ENCODE data around the gene PRKAG2. TPM values are rescaled to one million over a fixed set of nuclear protein-coding genes. Genes with fewer than 3 reads are reported as not detected.
"Not testable (repeated sequence)": the region's sequence is repeated elsewhere in the genome, so short reads cannot be mapped to it uniquely, and the experiment has no call there.

The PRKAG2 gene
- total and polyA plus RNA-seq, 2 donors, result 37.9 to 71.6 TPM

GRCh38 chr7:151851782-151852181 is 25.1 kb downstream of the PRKAG2 start:
- Histone ChIP-seq H3K36me3 (ENCODE audit: insufficient read depth) (no peaks in the 10 kb centered on the region), H3K27ac (ENCODE audit: low read depth) (no peak overlapping the region), H3K4me3 (ENCODE audit: low read depth, low read length) (no peak overlapping the region), H3K4me1 (ENCODE audit: insufficient read depth) (no peaks in the 10 kb centered on the region)
- no peak for DNase-seq (ENCODE audit: extremely low spot score)
- 47% methylated on average over 13 of the region's 13 CpGs for WGBS

GRCh38 chr7:151851145-151851751 is 25.7 kb downstream of the PRKAG2 start:
- Histone ChIP-seq H3K4me1 (ENCODE audit: insufficient read depth) (no peaks in the 10 kb centered on the region), H3K36me3 (ENCODE audit: insufficient read depth) (no peaks in the 10 kb centered on the region), H3K27ac (ENCODE audit: low read depth) (no peak overlapping the region), H3K4me3 (ENCODE audit: low read depth, low read length) (no peak overlapping the region)
- DNase-seq (ENCODE audit: extremely low spot score), result no peak
- 71% methylated on average over 16 of the region's 16 CpGs for WGBS

GRCh38 chr7:151850491-151851124 is 26.3 kb downstream of the PRKAG2 start:
- 86% methylated on average over 19 of the region's 19 CpGs for WGBS
- no peak overlapping the region for H3K27ac ChIP-seq (ENCODE audit: low read depth)
- DNase-seq (ENCODE audit: extremely low spot score), result no peak
- no peak overlapping the region for H3K4me3 ChIP-seq (ENCODE audit: low read depth, low read length)
- H3K4me1 ChIP-seq (ENCODE audit: insufficient read depth), result no peaks in the 10 kb centered on the region
- H3K36me3 ChIP-seq (ENCODE audit: insufficient read depth), result no peaks in the 10 kb centered on the region

GRCh38 chr7:151849879-151850260 is 27.0 kb downstream of the PRKAG2 start:
- DNase-seq (ENCODE audit: extremely low spot score), result no peak
- H3K4me3 ChIP-seq (ENCODE audit: low read depth, low read length), result no peak overlapping the region
- no peak overlapping the region for H3K27ac ChIP-seq (ENCODE audit: low read depth)
- WGBS, result 97% methylated on average over 13 of the region's 13 CpGs
- H3K4me1 ChIP-seq (ENCODE audit: insufficient read depth), result no peaks in the 10 kb centered on the region
- no peaks in the 10 kb centered on the region for H3K36me3 ChIP-seq (ENCODE audit: insufficient read depth)

- whole genome bisulfite sequencing, result 89% methylated on average over 26 of the region's 26 CpGs
- DNase-seq (ENCODE audit: extremely low spot score), result no peak
- H3K4me3 ChIP-seq (ENCODE audit: low read depth, low read length), result no peak overlapping the region
- no peaks in the 10 kb centered on the region for H3K4me1 ChIP-seq (ENCODE audit: insufficient read depth)
- no peak overlapping the region for H3K27ac ChIP-seq (ENCODE audit: low read depth)
- H3K36me3 ChIP-seq (ENCODE audit: insufficient read depth), result no peaks in the 10 kb centered on the region
Measured at GRCh38 chr7:151849008-151849878, 27.7 kb downstream of the PRKAG2 start.

GRCh38 chr7:151847681-151848081 is 29.2 kb downstream of the PRKAG2 start:
- H3K4me3 ChIP-seq (ENCODE audit: low read depth, low read length), result no peak overlapping the region
- no peaks in the 10 kb centered on the region for H3K36me3 ChIP-seq (ENCODE audit: insufficient read depth)
- no peaks in the 10 kb centered on the region for H3K4me1 ChIP-seq (ENCODE audit: insufficient read depth)
- DNase-seq (ENCODE audit: extremely low spot score), result no peak
- WGBS, result 94% methylated on average over 10 of the region's 10 CpGs
- H3K27ac ChIP-seq (ENCODE audit: low read depth), result no peak overlapping the region

GRCh38 chr7:151847136-151847535 is 29.8 kb downstream of the PRKAG2 start:
- Histone ChIP-seq H3K4me3 (ENCODE audit: low read depth, low read length) (no peak overlapping the region), H3K4me1 (ENCODE audit: insufficient read depth) (no peaks in the 10 kb centered on the region), H3K36me3 (ENCODE audit: insufficient read depth) (no peaks in the 10 kb centered on the region), H3K27ac (ENCODE audit: low read depth) (no peak overlapping the region)
- no peak for DNase-seq (ENCODE audit: extremely low spot score)
- 93% methylated on average over 7 of the region's 7 CpGs for WGBS

- Histone ChIP-seq H3K36me3 (ENCODE audit: insufficient read depth) (no peaks in the 10 kb centered on the region), H3K27ac (ENCODE audit: low read depth) (no peak overlapping the region), H3K4me1 (ENCODE audit: insufficient read depth) (no peaks in the 10 kb centered on the region), H3K4me3 (ENCODE audit: low read depth, low read length) (no peak overlapping the region)
- WGBS, result 88% methylated on average over 28 of the region's 28 CpGs
- no peak for DNase-seq (ENCODE audit: extremely low spot score)
Measured at GRCh38 chr7:151845412-151846205, 31.3 kb downstream of the PRKAG2 start.

- no peak overlapping the region for H3K4me3 ChIP-seq (ENCODE audit: low read depth, low read length)
- WGBS, result 91% methylated on average over 13 of the region's 13 CpGs
- no peak for DNase-seq (ENCODE audit: extremely low spot score)
- H3K27ac ChIP-seq (ENCODE audit: low read depth), result no peak overlapping the region
- H3K36me3 ChIP-seq (ENCODE audit: insufficient read depth), result no peaks in the 10 kb centered on the region
- no peaks in the 10 kb centered on the region for H3K4me1 ChIP-seq (ENCODE audit: insufficient read depth)
Measured at GRCh38 chr7:151844825-151845200, 32.1 kb downstream of the PRKAG2 start.

- no peak overlapping the region for H3K27ac ChIP-seq (ENCODE audit: low read depth)
- no peaks in the 10 kb centered on the region for H3K36me3 ChIP-seq (ENCODE audit: insufficient read depth)
- H3K4me1 ChIP-seq (ENCODE audit: insufficient read depth), result no peaks in the 10 kb centered on the region
- no peak for DNase-seq (ENCODE audit: extremely low spot score)
- no peak overlapping the region for H3K4me3 ChIP-seq (ENCODE audit: low read depth, low read length)
- WGBS, result 87% methylated on average over 20 of the region's 20 CpGs
Measured at GRCh38 chr7:151844071-151844824, 32.7 kb downstream of the PRKAG2 start.

- 75% methylated on average over 5 of the region's 5 CpGs for WGBS
- no peak for DNase-seq (ENCODE audit: extremely low spot score)
- no peaks in the 10 kb centered on the region for H3K4me1 ChIP-seq (ENCODE audit: insufficient read depth)
- no peak overlapping the region for H3K27ac ChIP-seq (ENCODE audit: low read depth)
- no peaks in the 10 kb centered on the region for H3K36me3 ChIP-seq (ENCODE audit: insufficient read depth)
- H3K4me3 ChIP-seq (ENCODE audit: low read depth, low read length), result no peak overlapping the region
Measured at GRCh38 chr7:151843181-151843580, 33.7 kb downstream of the PRKAG2 start.

- WGBS, result 98% methylated on average over 1 of the region's 1 CpG
- H3K4me3 ChIP-seq (ENCODE audit: low read depth, low read length); DNase-seq (ENCODE audit: extremely low spot score); H3K36me3 ChIP-seq (ENCODE audit: insufficient read depth); H3K4me1 ChIP-seq (ENCODE audit: insufficient read depth); H3K27ac ChIP-seq (ENCODE audit: low read depth): not testable (repeated sequence)
Measured at GRCh38 chr7:151841395-151842051, 35.4 kb downstream of the PRKAG2 start.
